Ovary (tissue), 9 donors: ENCODE results near the gene WWOX. TPM values are rescaled to one million over a fixed set of nuclear protein-coding genes. Genes with fewer than 3 reads are reported as not detected.

Source experiments
- DNase-seq, 5 donors: peaks; one replicate each; pipeline ENCODE4 v3.0.0-alpha.2; 2019 to 2020
- H3K27ac ChIP-seq, 2 donors: fragments of 200-600 bp; one replicate each; pipeline versions ENCODE4 v1.5.1 to v1.8.0; 2019 to 2022
- H3K27me3 ChIP-seq: fragments of 200-600 bp; one replicate; pipeline ENCODE4 v1.8.0; 2022
- H3K36me3 ChIP-seq: fragments of 200-600 bp; sonication (generic); one replicate; pipeline ENCODE4 v1.5.1; 2019
- H3K4me1 ChIP-seq: one replicate; pipeline ENCODE4 v1.8.1; 2013; ENCODE audit warnings: mild to moderate bottlenecking, moderate library complexity; ENCODE audit not compliant: insufficient read depth
- H3K4me3 ChIP-seq: fragments of 200-600 bp; sonication (generic); one replicate; pipeline ENCODE4 v1.5.1; 2017
- H3K9me3 ChIP-seq, 2 donors: fragments of 200-600 bp in 1 of 2; sonication (generic) in 1 of 2; one replicate each; pipeline versions ENCODE4 v1.5.1 to v1.8.1; 2013 to 2019; ENCODE audit warnings: mild to moderate bottlenecking in 1 of 2, moderate library complexity in 1 of 2
- CTCF ChIP-seq, 3 donors: fragments of 450-650 bp in 2 of 3; fragments of 200-600 bp in 1 of 3; IDR thresholded peaks; one replicate each; pipeline versions ENCODE4 v1.5.1 to v1.8.0; 2016 to 2022; ENCODE audit warnings: antibody characterized with exemption in 3 of 3, mild to moderate bottlenecking in 1 of 3
- EP300 ChIP-seq: sonication (generic); formaldehyde crosslinking; IDR thresholded peaks from one replicate; pipeline ENCODE4 v1.6.1; 2017; ENCODE audit warnings: antibody characterized with exemption
- POLR2A ChIP-seq: fragments of 450-650 bp; IDR thresholded peaks from one replicate; pipeline ENCODE4 v1.6.1; 2017; ENCODE audit warnings: antibody characterized with exemption, mild to moderate bottlenecking, moderate library complexity
- WGBS, 3 donors: extraction: QIAGEN DNeasy Blood & Tissue Kit in 1 of 3; methylation state at CpG; one replicate each; pipeline versions ENCODE4 v1.1.5 to v1.1.7; 2013 to 2017; 5-methylcytosine and 5-hydroxymethylcytosine counted together
- intact Hi-C, 4 donors: fragments of 100-400 bp; cut with DNase I; formaldehyde crosslinking; loops; one replicate each; pipeline versions ENCODE4 v1.11.0 to v1.15.1; 2022 to 2023
- polyA plus RNA-seq, 2 donors: library from polyadenylated mRNA; stranded (reverse); fragments of 200-250 nt in 1 of 2; fragments of 350-450 nt in 1 of 2; fragmentation: Illumina TruSeq in 1 of 2; extraction: RNeasy Lipid Tissue Mini Kit (QIAGEN cat#74804) in 1 of 2; gene quantifications; one replicate each; pipeline ENCODE4 v1.2.3, GENCODE V29; 2013 to 2014
- total RNA-seq, 7 donors: library from RNA; depleted of rRNA in 2 of 7; stranded (reverse); fragments of >200 nt in 2 of 7; fragmentation: NEBNext Ultra II Directional in 3 of 7; extraction: Animal tissue kit (Norgen Biotek cat#: 25700) in 3 of 7; gene quantifications; one replicate each; pipeline versions ENCODE4 v1.1.0 to v1.2.4, GENCODE V29; 2016 to 2023
- donor health status: DM: no; HTN: no; CAD: no; lungs with moderate emphysema.
- donor health status: DM: no; HTN: no; CAD: no.
- donor health status: Bipolar disorder and iron deficiency.
- donor health status: DM: yes; HTN: yes; CAD: no.
- donor health status: DM: no; HTN: no; CAD: no.
- donor health status: DM: yes; HTN: yes; CAD: no.

WWOX gene
- total and polyA plus RNA-seq, 9 donors, result 11.0 to 40.5 (median 25.2) TPM

- Histone ChIP-seq H3K4me3 (no peak overlapping the region), H3K36me3 (no peaks in the 10 kb centered on the region), H3K9me3 (no peaks in the 10 kb centered on the region), H3K27me3 (no peaks in the 10 kb centered on the region), H3K27ac (no peak overlapping the region), H3K4me1 (no peaks in the 10 kb centered on the region)
- intact Hi-C loops, result no loop called here
- 75 to 83% methylated on average over 1 of the region's 1 CpG; no CpG with 5 or more reads in 1 of the 3 donors for WGBS, 3 donors
- TF ChIP-seq EP300 (no peak), CTCF (IDR thresholded peaks at IDR 0.05) (no peak), POLR2A (no peak)
- DNase-seq, result no peak
Observed at GRCh38 chr16:78340590-78340989, 241.1 kb downstream of the WWOX start.

GRCh38 chr16:78348068-78348467 is 248.6 kb downstream of the WWOX start:
- H3K4me3 ChIP-seq, result no peak overlapping the region
- intact Hi-C loops, result no loop called here
- 96 to 98% methylated on average over 3 of the region's 3 CpGs; no CpG with 5 or more reads in 1 of the 3 donors for WGBS, 3 donors
- no peaks in the 10 kb centered on the region for H3K27me3 ChIP-seq
- no peak for DNase-seq
- TF ChIP-seq EP300 (no peak), CTCF (IDR thresholded peaks at IDR 0.05) (no peak), POLR2A (no peak)
- H3K4me1 ChIP-seq, result no peaks in the 10 kb centered on the region
- no peaks in the 10 kb centered on the region for H3K36me3 ChIP-seq
- no peaks in the 10 kb centered on the region for H3K9me3 ChIP-seq
- no peak overlapping the region for H3K27ac ChIP-seq

- Histone ChIP-seq H3K4me1 (no peaks in the 10 kb centered on the region), H3K9me3 (no peaks in the 10 kb centered on the region), H3K27me3 (no peaks in the 10 kb centered on the region), H3K27ac (no peak overlapping the region), H3K4me3 (no peak overlapping the region), H3K36me3 (no peaks in the 10 kb centered on the region)
- intact Hi-C loops, result no loop called here
- TF ChIP-seq CTCF (IDR thresholded peaks at IDR 0.05), result no peak
- TF ChIP-seq EP300, result no peak
- TF ChIP-seq POLR2A, result no peak
- no peak for DNase-seq
- WGBS, 3 donors, result 65 to 79% methylated on average over 9 of the region's 9 CpGs; no CpG with 5 or more reads in 1 of the 3 donors
Observed at GRCh38 chr16:78348886-78349285, 249.4 kb downstream of the WWOX start.

- intact Hi-C loops, result no loop called here
- H3K36me3 ChIP-seq, result no peaks in the 10 kb centered on the region
- WGBS, 3 donors, result 82 to 88% (median 83%) methylated on average over 1 of the region's 1 CpG
- no peak overlapping the region for H3K4me3 ChIP-seq
- H3K4me1 ChIP-seq, result no peaks in the 10 kb centered on the region
- H3K27me3 ChIP-seq, result no peaks in the 10 kb centered on the region
- H3K9me3 ChIP-seq, result no peaks in the 10 kb centered on the region
- TF ChIP-seq CTCF (IDR thresholded peaks at IDR 0.05) (no peak), POLR2A (no peak), EP300 (no peak)
- no peak overlapping the region for H3K27ac ChIP-seq
- DNase-seq, result no peak
Observed at GRCh38 chr16:78352184-78352583, 252.7 kb downstream of the WWOX start.
